ENCODE data around the gene MT1B.

GRCh38 chr16:56649820-56650219 is 1.9 kb upstream of the MT1B start:
- TF ChIP-seq POLR2A (IDR thresholded peaks at IDR 0.05; ENCODE audit: extremely low read depth, insufficient read length) (no peak), CTCF (IDR thresholded peaks at IDR 0.05; ENCODE audit: low read depth, low read length) (no peak)

Measured in NB4 (cell line).